HL-60/S4 (cell line): ENCODE data around the gene MTMR12.

Source experiments
- in situ Hi-C: fragments of 300-500 bp; cut with MboI; formaldehyde crosslinking; loops from 2 replicates; pipeline ENCODE4 v1.14.3; 2022; ENCODE audit warnings: low sequenced_read_pairs

MTMR12 gene

DNA sequence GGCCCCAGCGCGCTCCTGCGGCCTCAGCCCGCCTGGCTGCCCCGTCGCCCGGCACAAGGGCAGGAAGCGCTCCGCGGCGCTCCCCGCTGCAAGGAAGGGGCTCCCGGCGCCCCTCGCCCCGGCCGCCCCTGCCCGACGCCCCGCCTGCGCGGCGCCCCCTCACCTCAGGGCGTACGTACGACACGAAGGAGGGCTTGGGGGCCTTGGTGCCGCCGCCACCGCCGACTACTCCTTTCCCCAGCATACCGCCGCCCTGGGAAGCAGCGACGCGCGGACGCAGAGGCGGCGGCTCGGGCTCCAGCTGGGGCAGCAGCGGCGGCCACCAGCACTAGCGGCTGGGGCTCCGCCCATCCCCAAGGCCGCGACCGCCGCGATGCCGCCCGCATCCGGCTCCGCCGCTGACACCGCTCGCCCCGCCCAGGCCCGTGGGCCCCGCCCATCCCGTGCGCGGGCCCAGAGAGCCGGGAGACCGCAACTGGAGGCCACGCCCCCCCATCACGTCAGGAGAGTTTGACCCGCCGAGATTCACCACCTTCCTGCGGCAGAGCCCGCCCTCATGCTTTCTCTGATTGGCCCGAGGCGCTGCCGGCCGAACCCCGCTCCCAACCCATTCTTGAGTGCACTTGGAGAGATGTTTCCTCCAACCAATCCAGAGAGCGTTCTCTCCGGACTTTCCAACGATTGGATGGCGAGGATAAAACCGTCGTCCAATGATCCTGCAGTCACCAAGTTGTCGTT is at the start of gene MTMR12:
Gene MTMR12, minus strand, starts transcription at position 345 of the 738 bp plus-strand sequence. Its CDS starts 101 bp downstream, at position 244.
- in situ Hi-C loops: no loop called here

GRCh38 chr5:32362527-32362926 is 49.8 kb upstream of the MTMR12 start:
- in situ Hi-C loops: no loop called here

- in situ Hi-C loops: no loop called here
Observed at GRCh38 chr5:32360906-32361305, 48.2 kb upstream of the MTMR12 start.

- in situ Hi-C loops: no loop called here
Observed at GRCh38 chr5:32358611-32359010, 45.9 kb upstream of the MTMR12 start.

DNA sequence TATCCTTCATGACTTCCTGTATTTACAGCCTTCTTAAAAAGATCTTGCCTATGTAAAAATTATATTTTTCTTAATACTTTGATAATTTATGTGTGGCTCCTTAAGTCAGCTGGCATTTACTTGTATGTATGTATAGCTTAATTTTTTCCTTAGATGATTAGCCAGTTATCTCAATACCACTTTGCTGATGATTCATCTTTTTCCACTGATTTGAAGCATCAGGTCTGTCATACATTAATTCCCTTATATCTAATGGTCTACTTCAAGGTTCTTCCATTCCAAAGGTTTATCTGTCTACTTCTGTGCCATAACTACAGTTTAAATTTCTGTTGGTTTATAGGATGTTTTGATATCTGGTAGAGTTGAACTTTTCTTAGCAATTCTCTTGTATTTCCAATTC is 44.9 kb upstream of the MTMR12 start:
- in situ Hi-C loops: no loop called here

DNA sequence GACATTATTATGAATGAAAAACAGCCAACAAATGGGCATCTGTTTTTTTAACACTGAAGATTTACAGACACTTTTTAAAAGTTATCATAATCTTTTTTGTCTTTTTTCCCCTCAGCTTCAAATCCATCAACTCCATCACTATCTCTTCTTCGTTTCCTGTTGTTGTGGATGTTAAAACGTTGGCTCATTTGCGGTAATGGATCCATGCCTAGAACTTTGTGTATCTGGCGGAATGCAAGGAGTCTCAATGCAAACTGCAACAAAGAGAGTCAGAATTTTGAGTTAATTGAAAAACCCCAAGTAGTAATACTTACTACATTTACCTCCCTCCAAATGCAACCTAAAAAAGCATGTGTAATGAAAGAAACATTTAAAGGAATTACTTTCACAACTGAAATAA is 42.9 kb upstream of the MTMR12 start:
- in situ Hi-C loops: no loop called here

GRCh38 chr5:32353420-32353819 is 40.7 kb upstream of the MTMR12 start:
- in situ Hi-C loops: no loop called here

DNA sequence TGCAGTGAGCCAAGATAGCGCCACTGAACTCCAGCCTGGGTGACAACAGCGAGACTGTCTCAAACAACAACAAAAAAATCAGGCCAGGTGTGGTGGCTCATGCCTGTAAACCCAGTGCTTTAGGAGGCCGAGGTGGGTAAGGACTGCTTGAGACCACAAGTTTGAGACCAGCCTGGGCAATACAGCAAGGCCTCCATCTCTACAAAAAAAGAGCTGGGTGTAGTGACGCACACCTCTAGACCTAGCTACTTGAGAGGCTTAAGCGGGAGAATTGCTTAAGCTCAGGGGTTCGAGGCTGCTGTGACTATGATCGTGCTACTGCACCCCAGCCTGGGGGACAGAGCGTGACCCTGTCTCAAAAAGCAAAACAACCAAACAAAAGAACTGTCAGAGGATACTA is 39.9 kb upstream of the MTMR12 start:
- in situ Hi-C loops: no loop called here

- in situ Hi-C loops: no loop called here
Observed at GRCh38 chr5:32346869-32347268, 34.1 kb upstream of the MTMR12 start.

DNA sequence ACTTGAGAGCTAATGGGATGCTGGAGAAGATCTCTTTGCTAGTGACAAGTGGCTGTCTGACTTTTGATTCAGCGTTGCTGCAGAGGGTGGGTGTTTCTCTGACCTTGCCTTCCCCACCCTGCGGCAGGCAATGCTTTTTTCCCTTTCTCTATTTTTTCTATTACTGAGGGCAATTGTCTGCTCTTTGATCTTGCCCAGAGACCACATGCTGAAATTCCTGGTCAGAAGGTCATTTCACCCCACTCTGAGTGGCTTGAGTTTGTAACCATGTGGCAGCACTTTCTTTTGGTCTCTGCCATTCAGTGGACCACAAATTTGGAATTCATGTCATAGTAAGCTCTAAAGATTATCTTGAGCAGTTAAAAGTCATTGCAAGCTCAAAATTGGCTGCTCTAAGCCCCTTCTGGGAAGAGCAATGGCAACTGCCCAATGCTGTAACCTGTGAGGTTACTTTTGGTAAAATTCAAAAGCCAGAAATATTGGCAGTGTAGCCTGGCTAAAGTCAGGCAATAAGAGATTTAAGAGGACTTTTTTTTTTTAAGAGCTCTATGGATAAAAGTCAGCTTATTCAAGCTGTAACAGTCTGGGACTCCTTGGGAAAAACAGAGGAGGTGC is 30.4 kb upstream of the MTMR12 start:
- in situ Hi-C loops: no loop called here

- in situ Hi-C loops: no loop called here
Observed at GRCh38 chr5:32342656-32343055, 29.9 kb upstream of the MTMR12 start.

- in situ Hi-C loops: no loop called here
Observed at GRCh38 chr5:32339878-32340277, 27.1 kb upstream of the MTMR12 start.

- in situ Hi-C loops: no loop called here
Observed at GRCh38 chr5:32339198-32339597, 26.5 kb upstream of the MTMR12 start.

GRCh38 chr5:32332966-32333365 is 20.2 kb upstream of the MTMR12 start:
- in situ Hi-C loops: no loop called here

- in situ Hi-C loops: no loop called here
Observed at GRCh38 chr5:32332361-32332760, 19.6 kb upstream of the MTMR12 start.

GRCh38 chr5:32331935-32332274 is 19.2 kb upstream of the MTMR12 start:
- in situ Hi-C loops: no loop called here

DNA sequence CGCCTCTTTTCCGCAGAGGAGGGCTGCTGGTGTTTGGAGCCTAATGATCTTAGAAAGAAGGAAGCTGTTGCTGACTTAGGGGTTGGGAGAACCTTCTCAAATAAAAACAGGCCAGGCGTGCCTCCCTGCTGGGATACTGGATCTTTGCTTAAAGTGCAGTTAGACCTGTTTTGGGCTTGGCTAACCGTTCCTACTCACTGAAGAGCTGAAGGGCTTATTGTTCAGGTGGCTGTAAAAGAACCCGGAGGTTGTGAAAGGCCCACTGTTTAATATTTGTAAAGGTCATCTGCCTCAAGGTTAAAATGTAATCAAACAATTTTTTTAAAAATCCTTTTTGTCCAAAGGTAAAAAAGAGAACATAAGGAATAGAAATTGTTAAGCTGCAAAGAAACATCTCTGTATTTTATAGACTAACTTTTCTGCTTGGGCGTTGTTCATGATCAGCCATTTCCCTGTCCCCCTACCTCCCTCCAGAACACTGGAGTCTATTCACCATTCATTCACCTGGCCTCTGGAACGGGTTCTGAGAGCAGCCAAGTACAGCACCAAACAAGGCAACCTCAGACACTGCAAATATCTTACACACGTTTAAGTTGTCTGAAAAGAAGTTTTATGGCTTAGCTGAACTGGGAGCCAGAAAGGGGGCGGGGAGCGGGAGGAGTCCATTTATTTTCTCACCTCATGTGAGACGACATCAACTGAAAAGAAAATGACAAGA is 18.6 kb upstream of the MTMR12 start:
- in situ Hi-C loops: no loop called here

DNA sequence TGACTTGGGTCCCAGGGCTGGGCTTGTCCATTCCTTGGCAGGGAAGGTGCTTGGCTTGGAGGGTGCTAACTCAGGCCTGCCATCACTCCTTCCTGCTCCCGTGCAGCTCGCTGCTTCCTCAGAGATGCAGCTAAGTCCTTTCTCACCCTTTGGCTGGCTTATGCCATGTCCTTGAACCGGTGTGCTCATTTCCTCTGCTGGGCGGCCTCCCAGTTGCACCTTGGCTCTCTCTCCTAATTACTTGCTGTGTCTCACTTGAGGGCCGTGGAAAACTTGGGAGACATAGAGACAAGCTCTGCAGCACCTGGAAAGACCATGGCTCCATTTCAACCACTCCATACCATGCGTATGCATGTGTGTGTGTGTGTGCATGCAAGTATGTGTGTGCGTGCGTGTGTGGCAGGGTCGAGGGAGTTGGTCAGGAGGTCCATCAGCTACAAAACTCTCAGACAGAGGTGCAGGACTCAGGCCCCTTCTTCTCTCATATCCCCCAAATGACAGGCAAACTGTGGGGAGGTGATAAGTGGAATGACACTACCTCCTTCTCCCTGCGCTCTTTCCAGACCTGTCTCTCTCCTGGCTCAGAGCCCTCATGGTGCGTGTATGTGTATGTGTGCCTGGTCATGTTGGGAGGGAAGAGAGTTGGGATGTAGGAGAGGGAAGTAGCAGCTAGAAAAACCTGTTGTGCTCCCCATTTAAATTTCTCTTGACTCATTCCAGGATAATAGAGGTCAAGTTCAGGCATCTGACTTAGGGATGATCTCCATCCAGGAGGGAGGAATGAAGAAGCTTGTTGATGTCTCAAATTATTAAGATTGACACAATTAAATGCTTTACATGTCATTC is 17.6 kb upstream of the MTMR12 start:
- in situ Hi-C loops: no loop called here

GRCh38 chr5:32329395-32329834 is 16.7 kb upstream of the MTMR12 start:
- in situ Hi-C loops: no loop called here

- in situ Hi-C loops: no loop called here
Observed at GRCh38 chr5:32326216-32326772, 13.6 kb upstream of the MTMR12 start.

DNA sequence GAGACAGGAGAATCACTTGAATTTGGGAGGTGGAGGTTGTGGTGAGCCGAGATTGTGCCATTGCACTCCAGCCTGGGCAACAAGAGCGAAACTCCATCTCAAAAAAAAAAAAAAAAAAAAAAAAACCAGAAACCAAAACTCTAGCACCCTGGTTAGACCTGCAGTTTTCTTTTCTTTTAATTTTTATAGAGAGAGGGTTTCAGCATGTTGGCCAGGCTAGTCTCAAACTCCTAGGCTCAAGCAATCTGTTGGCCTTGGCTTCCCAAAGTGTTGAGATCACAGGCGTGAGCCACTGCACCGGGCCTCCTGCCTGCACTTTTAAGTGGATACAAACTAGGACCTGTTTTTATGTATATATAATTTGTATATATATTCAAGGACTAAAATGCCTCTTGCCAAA is 12.9 kb upstream of the MTMR12 start:
- in situ Hi-C loops: no loop called here
